CD4-positive, alpha-beta T cell treated with Interleukin-17A for 4 hours (primary cell): ENCODE data around the gene CYP2U1.
A peak's percentile ranks its signal among the peaks of the same experiment; 100 is the strongest.

Experiments used
- DNase-seq: peaks from one replicate; pipeline ENCODE4 v3.0.0-alpha.2; 2020; ENCODE audit warnings: mixed read lengths

Gene CYP2U1

DNA sequence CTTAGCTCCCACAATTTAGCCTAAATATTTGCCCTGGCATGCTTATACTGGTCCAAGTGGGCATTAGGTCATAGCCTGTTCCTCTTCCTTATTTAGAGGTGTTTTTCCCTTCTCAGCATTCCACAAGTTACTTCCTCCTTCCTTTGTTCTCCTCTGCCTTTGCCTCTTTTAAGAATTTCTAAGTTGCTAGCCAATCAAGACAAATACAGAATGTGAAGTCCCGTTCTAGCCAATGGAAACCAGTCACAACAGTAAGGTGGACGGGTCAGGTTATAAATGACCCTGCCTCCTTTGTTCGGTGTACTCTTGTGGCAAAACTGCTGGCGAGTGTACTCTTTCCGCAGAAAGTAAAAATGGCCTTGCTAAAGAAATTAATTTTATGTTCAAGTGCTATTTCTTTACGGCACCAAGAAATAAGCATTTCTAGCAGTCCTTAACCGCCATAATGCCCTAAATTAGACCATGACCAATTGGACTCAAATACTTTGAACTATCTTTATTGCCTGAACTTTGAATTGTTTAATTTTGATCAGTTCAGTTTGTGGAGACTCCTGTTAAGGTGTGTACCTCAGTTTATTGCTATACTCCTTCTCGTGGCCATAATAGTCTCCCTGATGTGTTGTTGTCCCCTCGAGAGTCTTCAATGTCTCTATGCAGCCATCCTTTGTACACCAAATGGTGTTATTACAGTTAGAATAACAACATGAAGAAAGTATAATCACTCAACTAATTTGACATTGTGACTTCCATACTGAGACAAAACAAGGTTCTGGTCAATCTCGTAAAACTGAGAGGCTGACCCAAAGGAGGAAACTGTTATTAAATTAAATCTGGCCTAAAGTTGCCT lies 56.8 kb downstream of the CYP2U1 start:
- DNase-seq, result no peak

DNA sequence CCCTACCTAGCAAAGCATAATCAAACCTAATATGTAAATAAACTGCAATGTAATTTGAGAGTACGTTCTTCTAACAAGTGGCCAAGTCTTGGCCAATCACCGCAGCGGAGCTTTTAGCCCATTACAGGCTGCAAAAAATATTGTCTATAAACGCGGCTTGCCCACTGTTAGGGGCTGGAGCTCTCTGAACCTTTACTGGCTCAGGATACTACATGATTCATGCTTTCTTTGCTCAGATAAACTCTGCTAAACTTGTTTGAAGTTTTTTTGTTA lies 57.4 kb downstream of the CYP2U1 start:
- no peak for DNase-seq

GRCh38 chr4:107989162-107989536 lies 57.8 kb downstream of the CYP2U1 start:
- no peak for DNase-seq

GRCh38 chr4:107989537-107990386 lies 58.4 kb downstream of the CYP2U1 start, which contains the start of gene HADH:
HADH (plus strand) TSS chr4:107989889; CDS start chr4:107989933, 44 bp downstream.
- peak; percentile 96 for DNase-seq

GRCh38 chr4:107991945-107992630 lies 60.7 kb downstream of the CYP2U1 start:
- DNase-seq, result no peak

DNA sequence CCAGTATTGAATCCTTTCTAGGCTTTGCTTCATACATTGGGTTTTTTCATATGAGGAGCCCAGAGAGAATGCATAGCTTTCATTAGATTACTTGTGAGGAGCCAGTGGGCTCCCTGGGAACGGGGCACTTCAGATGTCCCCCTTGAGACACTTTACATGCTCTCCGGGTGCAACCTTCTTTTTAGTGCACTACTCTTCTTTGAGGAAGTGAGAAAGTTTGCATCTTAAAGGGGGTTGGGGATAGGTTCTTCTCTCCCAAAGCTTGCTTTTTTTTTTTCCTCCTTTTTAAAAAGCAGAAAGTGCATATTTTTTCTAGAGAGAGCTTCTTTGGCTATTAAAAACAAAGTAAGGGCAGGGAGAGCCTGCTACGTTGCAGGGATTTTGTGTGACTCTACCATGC lies 62.6 kb downstream of the CYP2U1 start:
- DNase-seq, result no peak

DNA sequence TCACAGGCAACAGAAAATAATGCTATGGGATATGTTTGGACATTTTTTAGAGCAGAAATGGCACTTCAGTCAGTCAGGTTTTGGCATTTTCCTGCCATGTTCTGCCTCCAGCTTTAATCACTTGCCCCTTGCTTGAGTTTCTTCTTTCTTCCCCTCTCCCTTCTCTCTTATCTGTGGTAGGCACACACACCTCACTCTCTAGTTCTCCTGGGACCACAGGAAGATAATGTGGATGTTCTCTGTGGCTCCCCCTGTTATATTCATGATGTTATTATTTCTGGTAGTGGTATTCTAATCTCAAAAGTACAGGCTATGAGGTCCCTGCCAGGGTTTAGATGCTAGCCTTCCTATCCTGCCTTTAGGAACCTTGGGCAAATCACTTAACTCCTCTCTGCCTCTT lies 63.5 kb downstream of the CYP2U1 start:
- no peak for DNase-seq

DNA sequence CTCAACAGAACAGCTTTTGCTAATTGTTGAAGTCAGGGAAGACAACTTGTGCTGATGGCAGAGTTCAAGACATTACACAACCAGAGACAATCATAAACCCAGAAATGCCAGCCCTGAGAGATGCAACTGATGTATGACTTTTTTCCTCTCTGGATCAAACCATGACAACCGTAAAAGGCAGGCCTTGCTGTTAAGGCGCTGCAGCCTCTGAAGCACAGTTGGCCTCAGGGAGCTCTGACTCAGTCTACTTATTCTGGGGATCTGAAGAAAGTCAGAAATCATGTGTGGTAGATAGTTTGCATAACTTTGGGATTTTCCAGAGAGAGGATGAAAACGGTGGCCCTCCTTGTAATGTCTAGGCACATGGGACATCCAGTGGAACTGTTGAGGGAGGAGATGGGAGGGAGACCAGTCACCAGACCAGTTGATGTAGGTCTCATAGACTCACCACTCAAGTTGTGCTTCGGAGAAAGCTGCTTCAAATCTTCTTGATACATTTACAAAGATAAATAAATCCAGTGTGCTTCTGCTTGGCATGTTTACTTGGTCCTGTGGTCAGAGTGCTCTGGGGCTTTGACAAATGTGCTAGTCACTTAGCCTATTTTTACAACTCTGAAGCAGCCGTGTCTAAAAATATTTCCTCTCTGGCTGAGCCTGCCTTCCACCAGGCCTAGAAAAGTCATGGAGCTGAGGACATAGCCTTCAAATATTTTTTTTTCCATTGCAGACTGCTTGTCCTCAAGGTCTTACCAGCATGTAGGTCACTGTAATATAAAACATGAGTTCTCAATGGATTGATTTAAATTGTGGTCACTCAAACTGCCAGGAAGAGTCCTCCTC lies 65.8 kb downstream of the CYP2U1 start:
- DNase-seq, result no peak

- no peak for DNase-seq
These were observed 66.4 kb downstream of the CYP2U1 start for GRCh38 chr4:107997794-107998193.

GRCh38 chr4:107999932-108000539 lies 68.7 kb downstream of the CYP2U1 start:
- no peak for DNase-seq

DNA sequence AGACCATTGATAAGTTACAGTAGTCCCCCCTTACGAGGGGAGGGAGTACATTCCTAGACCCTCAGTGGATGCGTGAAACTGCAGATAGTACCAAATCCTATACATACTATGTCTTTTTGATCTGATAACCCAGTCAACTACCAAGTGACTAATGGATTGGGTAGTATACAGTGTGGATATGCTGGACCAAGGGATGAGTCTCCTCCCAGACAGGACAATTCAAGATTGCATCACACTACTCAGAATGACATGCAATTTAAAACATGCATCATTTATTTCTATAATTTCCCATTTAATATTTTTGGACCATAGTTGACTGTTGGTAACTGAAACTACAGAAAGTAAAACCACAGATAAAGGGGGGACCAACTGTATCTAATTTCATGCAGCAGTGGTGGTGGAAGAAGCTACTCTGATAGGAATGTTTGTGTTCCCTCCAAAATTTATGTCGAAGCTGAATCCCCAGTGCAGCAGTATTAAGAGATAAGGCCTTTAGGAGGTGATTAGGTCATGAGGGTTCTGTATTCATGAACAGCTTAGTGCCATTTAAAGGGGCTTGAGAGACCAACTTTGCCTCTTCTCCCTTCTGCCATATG lies 70.3 kb downstream of the CYP2U1 start:
- DNase-seq, result no peak
